Measurements from ENCODE around the gene PACRG.

The PACRG gene

GRCh38 chr6:162706232-162706631 is 21.5 kb upstream of the PACRG start:
- Histone ChIP-seq H3K18ac (ENCODE audit: low read length) (no peak overlapping the region), H3K4me3 (ENCODE audit: low read depth, low read length) (no peak overlapping the region), H4K91ac (ENCODE audit: low read depth, low read length) (no peak overlapping the region)

DNA sequence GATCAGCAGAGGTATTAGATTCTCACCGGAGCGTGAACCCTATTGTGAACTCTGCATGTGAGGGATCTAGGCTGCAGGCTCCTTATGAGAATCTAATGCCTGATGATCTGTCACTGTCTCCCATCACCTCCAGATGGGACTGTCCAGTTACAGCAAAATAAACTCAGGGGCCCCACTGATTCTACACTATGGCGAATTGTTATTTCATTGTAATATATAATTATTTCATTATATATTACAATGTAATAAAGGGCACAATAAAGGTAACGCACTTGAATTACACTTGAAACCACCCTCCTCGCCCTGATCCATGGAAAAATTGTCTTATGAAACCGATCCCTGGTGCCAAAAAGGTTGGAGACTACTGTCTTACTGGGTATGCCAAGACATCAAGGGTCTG is 18.8 kb upstream of the PACRG start:
- Histone ChIP-seq H3K9ac (ENCODE audit: low read length) (no peak overlapping the region), H2BK5ac (ENCODE audit: low read depth, low read length, poor library complexity) (no peak overlapping the region), H3K27ac (ENCODE audit: low read depth, low read length) (no peak overlapping the region), H3K79me2 (ENCODE audit: control insufficient read depth, insufficient read depth, low read length, poor library complexity) (no peaks in the 10 kb centered on the region), H3K4me3 (ENCODE audit: low read depth, low read length) (no peak overlapping the region), H2AK5ac (ENCODE audit: low read length) (no peak overlapping the region), H3K18ac (ENCODE audit: low read length) (no peak overlapping the region), H4K12ac (ENCODE audit: low read depth, low read length) (no peak overlapping the region), H3K4me1 (ENCODE audit: control insufficient read depth in 1 of 2, insufficient read depth in 2 of 2, low read length in 2 of 2) (peaks cover 0 to 1% of the 10 kb centered on the region in 2 experiments), H3K36me3 (ENCODE audit: control insufficient read depth in 1 of 2, insufficient read depth in 2 of 2, low read length in 2 of 2) (no peaks in the 10 kb centered on the region), H4K91ac (ENCODE audit: low read depth, low read length) (no peak overlapping the region), H3K4ac (ENCODE audit: low read depth, low read length) (no peak overlapping the region), H3K14ac (ENCODE audit: low read length) (no peak overlapping the region), H2BK12ac (ENCODE audit: low read length) (no peak overlapping the region), H2AFZ (ENCODE audit: insufficient read depth, low read length, poor library complexity) (no peak overlapping the region), H3K79me1 (ENCODE audit: low read length) (no peaks in the 10 kb centered on the region), H3K9me3 (ENCODE audit: insufficient read depth, low read depth, low read length) (no peaks in the 10 kb centered on the region), H4K8ac (ENCODE audit: low read depth, low read length) (no peak overlapping the region), H3K27me3 (ENCODE audit: insufficient read depth, low read length) (no peaks in the 10 kb centered on the region), H3K23ac (ENCODE audit: low read length) (no peak overlapping the region), H3K4me2 (ENCODE audit: low read length) (no peak overlapping the region), H2BK120ac (ENCODE audit: insufficient read depth, low read length, poor library complexity) (no peak overlapping the region)
- no peak for DNase-seq
- no CpG with 5 or more reads among the region's 6 CpGs for WGBS (ENCODE audit: extremely low coverage, insufficient coverage, insufficient read length)

More at GRCh38 chr6:162706232-162706631, 21.5 kb upstream of the PACRG start:
- H4K8ac ChIP-seq (ENCODE audit: low read depth, low read length): no peak overlapping the region
- H2AK5ac ChIP-seq (ENCODE audit: low read length): no peak overlapping the region
- no peak overlapping the region for H2AFZ ChIP-seq (ENCODE audit: insufficient read depth, low read length, poor library complexity)
- no peak overlapping the region for H3K9ac ChIP-seq (ENCODE audit: low read length)
- no peaks in the 10 kb centered on the region for H3K79me2 ChIP-seq (ENCODE audit: control insufficient read depth, insufficient read depth, low read length, poor library complexity)
- H3K9me3 ChIP-seq (ENCODE audit: insufficient read depth, low read depth, low read length): no peaks in the 10 kb centered on the region
- H3K27ac ChIP-seq (ENCODE audit: low read depth, low read length): no peak overlapping the region
- H2BK120ac ChIP-seq (ENCODE audit: insufficient read depth, low read length, poor library complexity): no peak overlapping the region
- no peak overlapping the region for H4K12ac ChIP-seq (ENCODE audit: low read depth, low read length)
- H2BK12ac ChIP-seq (ENCODE audit: low read length): no peak overlapping the region
- no CpG with 5 or more reads among the region's 6 CpGs for WGBS (ENCODE audit: extremely low coverage, insufficient coverage, insufficient read length)
- no peak overlapping the region for H3K14ac ChIP-seq (ENCODE audit: low read length)
- H3K23ac ChIP-seq (ENCODE audit: low read length): no peak overlapping the region
- H3K4me1 ChIP-seq (ENCODE audit: control insufficient read depth in 1 of 2, insufficient read depth in 2 of 2, low read length in 2 of 2): no peaks in the 10 kb centered on the region
- H3K36me3 ChIP-seq (ENCODE audit: control insufficient read depth in 1 of 2, insufficient read depth in 2 of 2, low read length in 2 of 2): no peaks in the 10 kb centered on the region
- H3K4me2 ChIP-seq (ENCODE audit: low read length): no peak overlapping the region
- no peaks in the 10 kb centered on the region for H3K27me3 ChIP-seq (ENCODE audit: insufficient read depth, low read length)
- no peak for DNase-seq
- no peak overlapping the region for H3K4ac ChIP-seq (ENCODE audit: low read depth, low read length)
- no peaks in the 10 kb centered on the region for H3K79me1 ChIP-seq (ENCODE audit: low read length)
- no peak overlapping the region for H2BK5ac ChIP-seq (ENCODE audit: low read depth, low read length, poor library complexity)

- no peak overlapping the region for H2BK5ac ChIP-seq (ENCODE audit: low read depth, low read length, poor library complexity)
- no peaks in the 10 kb centered on the region for H3K36me3 ChIP-seq (ENCODE audit: control insufficient read depth in 1 of 2, insufficient read depth in 2 of 2, low read length in 2 of 2)
- H2AFZ ChIP-seq (ENCODE audit: insufficient read depth, low read length, poor library complexity): no peak overlapping the region
- no peak overlapping the region for H3K4me3 ChIP-seq (ENCODE audit: low read depth, low read length)
- DNase-seq: no peak
- no peak overlapping the region for H2BK120ac ChIP-seq (ENCODE audit: insufficient read depth, low read length, poor library complexity)
- H3K9ac ChIP-seq (ENCODE audit: low read length): no peak overlapping the region
- no peaks in the 10 kb centered on the region for H3K9me3 ChIP-seq (ENCODE audit: insufficient read depth, low read depth, low read length)
- peaks cover 0 to 2% of the 10 kb centered on the region in 2 experiments for H3K4me1 ChIP-seq (ENCODE audit: control insufficient read depth in 1 of 2, insufficient read depth in 2 of 2, low read length in 2 of 2)
- no peak overlapping the region for H4K12ac ChIP-seq (ENCODE audit: low read depth, low read length)
- H2AK5ac ChIP-seq (ENCODE audit: low read length): no peak overlapping the region
- no peaks in the 10 kb centered on the region for H3K27me3 ChIP-seq (ENCODE audit: insufficient read depth, low read length)
- H3K18ac ChIP-seq (ENCODE audit: low read length): no peak overlapping the region
- WGBS (ENCODE audit: extremely low coverage, insufficient coverage, insufficient read length): no CpG with 5 or more reads among the region's 4 CpGs
- no peaks in the 10 kb centered on the region for H3K79me2 ChIP-seq (ENCODE audit: control insufficient read depth, insufficient read depth, low read length, poor library complexity)
- no peak overlapping the region for H2BK12ac ChIP-seq (ENCODE audit: low read length)
- H3K23ac ChIP-seq (ENCODE audit: low read length): no peak overlapping the region
- H4K8ac ChIP-seq (ENCODE audit: low read depth, low read length): no peak overlapping the region
- no peak overlapping the region for H3K14ac ChIP-seq (ENCODE audit: low read length)
- no peak overlapping the region for H3K27ac ChIP-seq (ENCODE audit: low read depth, low read length)
- no peaks in the 10 kb centered on the region for H3K79me1 ChIP-seq (ENCODE audit: low read length)
- no peak overlapping the region for H4K91ac ChIP-seq (ENCODE audit: low read depth, low read length)
- H3K4ac ChIP-seq (ENCODE audit: low read depth, low read length): no peak overlapping the region
- H3K4me2 ChIP-seq (ENCODE audit: low read length): no peak overlapping the region
Measured at GRCh38 chr6:162709431-162709830, 18.3 kb upstream of the PACRG start.

DNA sequence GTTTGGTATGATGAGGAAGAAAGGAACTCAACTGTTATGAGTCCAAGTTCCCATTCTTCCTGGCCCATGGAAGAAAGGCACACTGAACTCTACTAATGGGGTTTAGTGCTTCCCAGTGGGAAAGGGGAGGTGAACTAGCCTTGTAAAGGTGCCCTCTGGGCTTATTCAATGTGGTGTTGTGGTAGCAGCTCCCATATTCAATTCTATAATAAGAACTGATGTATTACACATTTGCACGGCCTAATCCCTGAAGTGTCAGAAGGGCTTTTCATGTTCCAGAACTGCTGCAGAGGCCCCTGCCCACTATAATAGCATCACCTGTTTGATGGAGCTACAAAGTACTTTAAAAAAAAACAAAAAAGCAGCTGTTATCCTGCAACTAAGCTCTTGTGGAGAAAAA is 17.4 kb upstream of the PACRG start:
- Histone ChIP-seq H2AK5ac (ENCODE audit: low read length) (no peak overlapping the region), H3K4me3 (ENCODE audit: low read depth, low read length) (no peak overlapping the region), H3K23ac (ENCODE audit: low read length) (no peak overlapping the region), H3K79me2 (ENCODE audit: control insufficient read depth, insufficient read depth, low read length, poor library complexity) (no peaks in the 10 kb centered on the region), H4K12ac (ENCODE audit: low read depth, low read length) (no peak overlapping the region), H2BK120ac (ENCODE audit: insufficient read depth, low read length, poor library complexity) (no peak overlapping the region), H2BK12ac (ENCODE audit: low read length) (no peak overlapping the region), H3K9me3 (ENCODE audit: insufficient read depth, low read depth, low read length) (no peaks in the 10 kb centered on the region), H4K8ac (ENCODE audit: low read depth, low read length) (no peak overlapping the region), H2BK5ac (ENCODE audit: low read depth, low read length, poor library complexity) (no peak overlapping the region), H3K27ac (ENCODE audit: low read depth, low read length) (no peak overlapping the region), H3K18ac (ENCODE audit: low read length) (no peak overlapping the region), H2AFZ (ENCODE audit: insufficient read depth, low read length, poor library complexity) (no peak overlapping the region), H3K4me1 (ENCODE audit: control insufficient read depth in 1 of 2, insufficient read depth in 2 of 2, low read length in 2 of 2) (peaks cover 0 to 2% of the 10 kb centered on the region in 2 experiments), H3K4me2 (ENCODE audit: low read length) (no peak overlapping the region), H3K79me1 (ENCODE audit: low read length) (no peaks in the 10 kb centered on the region), H3K36me3 (ENCODE audit: control insufficient read depth in 1 of 2, insufficient read depth in 2 of 2, low read length in 2 of 2) (no peaks in the 10 kb centered on the region), H4K91ac (ENCODE audit: low read depth, low read length) (no peak overlapping the region), H3K4ac (ENCODE audit: low read depth, low read length) (no peak overlapping the region), H3K27me3 (ENCODE audit: insufficient read depth, low read length) (no peaks in the 10 kb centered on the region), H3K14ac (ENCODE audit: low read length) (no peak overlapping the region), H3K9ac (ENCODE audit: low read length) (no peak overlapping the region)
- WGBS (ENCODE audit: extremely low coverage, insufficient coverage, insufficient read length): no CpG with 5 or more reads among the region's 1 CpG
- no peak for DNase-seq
